Activated naive CD4-positive, alpha-beta T cell (primary cell): ENCODE measurements around the gene STX1B.
"Not testable (repeated sequence)": the region's sequence is repeated elsewhere in the genome, so short reads cannot be mapped to it uniquely, and the experiment has no call there.

Experiments
- DNase-seq, 4 experiments: peaks; one replicate each; lab custom pipeline; 2025; lab: John Stamatoyannopoulos, UW

Gene STX1B

DNA sequence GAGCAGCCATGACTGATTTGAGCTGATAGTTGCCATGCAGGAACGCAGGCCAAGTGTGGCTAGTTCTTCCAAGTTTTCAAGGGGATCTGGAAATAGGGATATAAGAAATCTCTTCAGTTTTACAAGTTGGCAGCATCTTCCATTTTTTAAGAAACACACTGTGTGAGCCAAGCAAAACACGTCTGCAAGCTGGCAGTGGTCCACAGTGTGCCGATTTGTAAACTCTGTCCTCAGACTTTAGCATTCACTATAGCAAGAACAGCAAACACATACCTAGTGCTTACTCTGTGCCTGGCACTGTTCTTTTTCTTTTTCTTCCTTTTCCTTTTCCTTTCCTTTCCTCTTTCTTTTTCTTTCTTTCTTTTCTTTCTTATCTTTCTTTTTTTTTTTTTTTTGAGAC, 58.7 kb downstream of the STX1B start:
- DNase-seq: no peak

DNA sequence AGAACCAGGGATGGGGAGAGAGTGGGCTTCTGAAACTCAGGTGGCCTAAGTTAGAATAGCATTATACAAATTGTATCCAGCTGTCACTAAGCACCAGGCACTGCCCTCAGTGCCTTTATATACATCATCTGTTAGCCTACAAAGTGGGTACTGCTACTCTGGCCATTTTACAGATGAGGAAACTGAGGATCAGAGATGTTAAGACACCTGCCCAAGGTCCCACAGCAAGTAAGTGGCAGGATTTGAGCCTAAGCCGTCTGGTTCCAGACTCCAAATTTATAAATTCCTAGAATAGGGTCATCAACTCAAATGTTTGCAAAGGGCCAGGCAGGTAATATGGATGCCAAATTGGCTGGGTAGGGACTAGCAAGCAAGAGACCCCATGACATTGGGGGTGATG, 59.2 kb downstream of the STX1B start:
- no peak for DNase-seq

DNA sequence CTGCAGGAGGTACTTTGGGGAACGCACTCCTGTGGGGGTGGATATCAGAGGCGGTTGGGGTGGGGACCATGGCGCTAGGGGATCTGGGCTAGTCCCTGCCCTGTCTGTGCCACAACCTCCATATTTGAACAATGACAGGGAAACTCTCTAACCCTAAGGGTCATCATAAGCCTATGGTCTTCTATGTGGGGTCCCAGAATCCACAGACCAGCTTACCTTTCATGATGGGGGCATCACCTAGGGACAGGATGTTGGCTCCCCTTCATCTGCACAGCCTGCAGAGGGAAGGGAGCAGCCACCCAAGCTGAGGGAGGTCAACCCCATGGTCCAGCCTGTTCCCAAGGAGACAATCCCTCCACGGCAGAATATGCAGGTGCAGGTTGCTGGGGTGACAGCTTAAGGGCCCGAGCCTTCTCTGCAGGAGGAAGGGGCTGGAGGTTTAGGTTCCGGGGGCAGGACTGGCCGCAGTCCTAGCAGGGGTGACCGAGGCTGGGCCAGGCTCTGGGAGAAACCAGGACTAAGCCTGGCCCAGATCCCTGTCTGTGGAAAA, 59.8 kb downstream of the STX1B start:
- no peak for DNase-seq

DNA sequence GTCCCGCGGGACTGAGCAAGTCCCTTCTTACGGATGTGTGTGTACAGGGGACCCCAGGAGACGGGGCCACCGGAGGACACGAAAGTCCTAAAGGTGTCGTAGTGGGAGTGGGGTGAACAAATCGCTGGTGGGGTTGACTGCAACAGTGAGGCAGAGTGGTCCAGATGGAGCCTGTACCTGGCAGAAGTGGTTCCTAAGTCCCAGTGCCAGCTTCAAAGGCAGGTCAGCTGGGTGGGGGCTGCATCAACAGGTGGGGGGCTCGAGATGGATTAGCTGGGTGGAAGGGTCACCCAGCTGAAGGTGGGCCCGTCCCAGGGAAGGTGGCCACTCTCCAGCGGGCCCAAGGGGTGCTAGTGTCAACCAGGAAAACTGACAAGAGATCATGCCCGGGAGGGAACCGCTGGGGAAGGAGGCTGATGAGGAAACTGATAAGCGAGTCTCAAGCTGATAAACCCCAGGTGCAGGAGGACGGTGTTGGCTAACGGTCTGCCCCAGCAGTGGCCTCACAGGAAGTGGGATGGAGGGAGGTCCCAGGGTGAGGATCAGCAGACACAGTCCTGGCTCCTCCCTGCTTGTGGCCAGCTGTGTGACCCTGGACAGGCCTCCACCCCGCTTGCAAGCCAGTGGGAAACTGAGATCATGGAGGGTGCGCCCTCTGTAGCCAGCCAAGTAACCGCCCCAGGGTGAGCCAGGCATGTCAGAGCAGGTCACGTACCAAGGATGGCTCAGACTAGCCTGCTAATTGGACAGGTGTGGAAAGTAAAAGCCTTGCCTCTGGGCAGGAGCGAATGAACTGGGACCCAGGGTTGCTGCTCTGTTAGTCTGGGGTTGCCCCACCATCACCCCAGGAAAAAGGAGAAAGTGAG, 60.6 kb downstream of the STX1B start:
- peak in 1 of 4 experiments; percentile 17 for DNase-seq

DNA sequence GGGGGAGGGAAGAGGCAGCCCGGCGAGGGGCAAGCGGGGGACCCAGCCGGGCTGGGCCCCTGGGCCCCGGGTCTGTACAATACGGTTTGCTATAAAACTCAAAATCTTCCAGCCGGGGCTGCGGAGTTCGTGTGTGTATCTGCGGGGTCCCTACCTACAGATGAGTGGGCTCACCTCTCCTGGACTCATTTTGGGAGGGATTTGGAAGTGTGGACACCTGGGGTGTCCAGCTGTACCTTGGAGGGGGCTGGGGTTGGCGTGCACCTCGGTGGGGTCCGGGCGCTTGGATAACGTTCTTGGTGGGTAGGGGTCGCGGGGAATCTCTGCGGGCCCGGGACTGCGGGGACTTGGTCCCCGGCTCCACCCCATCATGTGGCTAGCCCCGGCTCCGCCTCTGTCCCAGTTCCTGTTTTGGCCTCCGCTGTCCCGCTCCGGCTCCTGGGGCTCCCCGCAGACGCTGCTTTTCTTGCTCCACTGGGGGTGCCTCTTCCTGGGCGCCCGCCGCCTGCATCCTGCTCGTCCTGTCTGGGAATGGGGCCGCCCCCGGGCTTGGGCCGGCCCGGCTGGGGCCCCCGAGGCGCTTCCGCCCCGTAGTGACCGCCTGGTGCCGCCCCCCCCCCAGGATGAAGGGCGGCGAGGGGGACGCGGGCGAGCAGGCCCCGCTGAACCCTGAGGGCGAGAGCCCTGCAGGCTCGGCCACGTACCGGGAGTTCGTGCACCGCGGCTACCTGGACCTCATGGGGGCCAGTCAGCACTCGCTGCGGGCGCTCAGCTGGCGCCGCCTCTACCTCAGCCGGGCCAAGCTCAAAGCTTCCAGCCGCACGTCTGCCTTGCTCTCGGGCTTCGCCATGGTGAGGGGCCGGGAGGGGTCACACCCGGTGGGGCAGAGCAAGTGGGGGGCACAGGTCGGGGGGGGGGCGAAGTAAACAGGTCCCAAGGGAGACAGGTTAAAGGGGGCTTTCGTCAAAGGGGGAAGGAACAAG, 61.5 kb downstream of the STX1B start, which contains the start of gene ORAI3:
Gene ORAI3 (plus strand): TSS at position 402 of the 983 bp plus-strand sequence. CDS start 222 bp downstream, at position 624.
- DNase-seq: peak in 1 of 4 experiments; percentile 32

DNA sequence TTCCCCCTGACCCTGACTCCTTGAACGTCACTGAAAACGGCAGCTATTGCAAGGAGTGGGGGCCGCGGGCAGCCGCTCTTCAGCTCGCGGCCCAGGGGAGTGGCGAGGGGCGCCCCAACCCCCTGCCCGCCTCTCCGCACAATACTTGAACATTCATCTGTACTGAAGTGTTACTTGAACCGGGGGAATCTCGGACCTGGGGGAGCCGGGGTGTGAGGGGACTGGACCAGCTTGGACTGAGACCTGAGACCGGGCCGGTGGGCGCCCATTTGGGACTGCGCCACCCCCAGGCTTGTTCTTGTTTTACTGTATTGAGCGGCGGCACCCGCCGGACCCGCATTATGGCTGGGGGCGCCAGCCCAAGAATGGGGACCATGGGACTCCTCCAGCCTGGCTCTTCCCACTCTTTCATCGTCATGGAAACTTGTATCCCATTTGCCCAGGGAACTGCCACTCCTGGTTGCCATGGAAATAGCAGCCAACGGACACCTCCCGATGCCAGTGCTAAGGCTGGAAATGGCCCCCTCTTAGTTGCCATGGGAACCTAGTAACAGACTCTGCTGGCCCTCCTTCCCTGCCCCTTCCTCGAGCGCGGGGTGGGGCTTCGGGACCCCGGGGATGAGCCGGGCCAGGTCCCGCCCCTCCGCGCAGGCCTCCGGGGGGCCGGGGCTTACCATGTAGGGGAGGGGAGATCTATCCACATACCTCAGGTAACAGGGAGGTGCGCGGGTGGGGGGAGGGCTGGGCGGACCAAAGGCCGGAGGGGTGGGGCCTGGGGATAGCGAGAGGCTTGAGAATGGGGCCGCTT, 62.4 kb downstream of the STX1B start:
- no peak for DNase-seq

DNA sequence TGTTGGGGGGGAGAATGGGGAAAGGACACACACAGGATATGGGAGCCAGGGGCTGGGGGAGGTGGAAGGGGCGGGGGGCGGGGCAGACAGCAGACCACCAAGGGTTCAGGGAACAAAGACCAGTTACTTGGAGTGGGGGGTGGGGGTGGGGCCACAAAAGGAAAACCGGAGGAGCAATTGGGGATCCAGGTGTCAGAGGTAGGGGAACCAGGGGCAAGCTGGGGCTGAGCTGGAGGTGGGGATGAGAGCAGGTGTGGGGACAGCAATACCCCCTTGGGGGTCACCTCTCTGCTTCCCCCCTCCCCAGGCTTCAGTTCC, 62.9 kb downstream of the STX1B start:
- DNase-seq: no peak

DNA sequence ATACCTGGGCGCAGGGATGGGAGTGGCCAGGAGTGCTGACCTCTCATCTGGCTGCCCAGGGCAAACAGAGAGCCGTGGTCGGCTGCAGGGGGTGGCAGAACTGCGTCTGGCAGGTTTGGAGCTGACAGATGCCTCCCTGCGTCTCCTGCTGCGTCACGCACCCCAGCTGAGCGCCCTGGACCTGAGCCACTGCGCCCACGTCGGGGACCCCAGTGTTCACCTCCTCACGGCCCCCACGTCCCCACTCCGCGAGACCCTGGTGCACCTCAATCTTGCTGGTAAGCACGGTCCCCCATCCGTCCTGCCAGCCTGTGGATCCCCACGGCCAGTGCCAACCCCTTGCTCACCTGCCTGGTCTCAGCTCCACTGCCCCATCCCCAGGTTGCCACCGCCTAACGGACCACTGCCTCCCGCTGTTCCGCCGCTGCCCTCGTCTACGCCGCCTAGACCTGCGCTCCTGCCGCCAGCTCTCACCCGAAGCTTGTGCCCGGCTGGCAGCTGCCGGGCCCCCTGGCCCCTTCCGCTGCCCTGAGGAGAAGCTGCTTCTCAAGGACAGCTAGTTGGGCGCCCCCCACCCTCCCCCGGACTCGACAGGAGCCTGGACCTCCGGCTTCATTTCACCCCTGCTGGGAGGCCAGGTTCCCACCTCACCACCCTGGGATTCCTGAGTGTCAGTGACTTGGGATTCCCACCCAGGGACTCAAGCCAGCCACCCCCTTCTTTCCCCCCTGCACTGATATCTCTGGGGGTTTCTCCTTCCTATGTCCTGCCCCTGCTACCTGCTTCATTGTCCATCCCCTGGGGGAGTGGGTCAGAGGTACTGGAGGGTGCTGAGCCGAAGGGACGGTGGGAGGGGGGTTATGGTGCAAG, 63.5 kb downstream of the STX1B start:
- DNase-seq: no peak

DNA sequence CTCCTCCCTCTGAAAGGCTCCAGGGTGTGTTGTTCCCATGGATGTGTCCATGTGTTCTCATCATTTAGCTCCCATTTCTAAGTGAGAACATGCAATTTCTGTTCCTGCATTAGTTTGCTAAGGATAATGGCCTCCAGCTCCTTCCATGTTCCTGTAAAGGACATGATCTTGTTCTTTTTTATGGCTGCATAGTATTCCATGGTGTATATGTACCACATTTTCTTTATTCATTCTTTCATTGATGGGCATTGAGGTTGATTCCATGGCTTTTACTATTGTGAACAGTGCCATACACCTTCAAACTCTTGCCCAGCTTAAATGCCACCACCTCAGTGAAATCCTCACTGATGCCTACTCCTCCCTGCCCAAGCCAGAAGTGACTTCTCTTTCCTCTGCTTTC, 66.1 kb downstream of the STX1B start:
- no peak for DNase-seq

DNA sequence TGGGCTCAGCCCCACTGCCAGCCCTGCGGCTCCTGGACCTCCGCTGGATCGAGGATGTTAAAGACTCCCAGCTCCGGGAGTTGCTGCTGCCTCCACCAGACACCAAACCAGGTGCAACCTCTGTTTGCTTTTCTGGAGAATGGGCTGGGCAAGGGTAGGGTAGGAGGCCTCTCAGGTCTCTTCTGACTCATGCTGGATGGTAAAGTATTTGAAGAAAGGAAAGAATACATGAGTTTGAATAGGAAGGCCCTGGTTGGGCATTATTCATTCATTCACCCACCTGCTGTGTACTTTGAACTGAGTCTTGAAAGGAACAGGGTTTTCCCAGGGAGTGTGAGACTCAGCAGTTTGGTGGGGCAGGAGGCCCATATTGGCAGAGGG, 68.0 kb downstream of the STX1B start:
- DNase-seq: no peak

DNA sequence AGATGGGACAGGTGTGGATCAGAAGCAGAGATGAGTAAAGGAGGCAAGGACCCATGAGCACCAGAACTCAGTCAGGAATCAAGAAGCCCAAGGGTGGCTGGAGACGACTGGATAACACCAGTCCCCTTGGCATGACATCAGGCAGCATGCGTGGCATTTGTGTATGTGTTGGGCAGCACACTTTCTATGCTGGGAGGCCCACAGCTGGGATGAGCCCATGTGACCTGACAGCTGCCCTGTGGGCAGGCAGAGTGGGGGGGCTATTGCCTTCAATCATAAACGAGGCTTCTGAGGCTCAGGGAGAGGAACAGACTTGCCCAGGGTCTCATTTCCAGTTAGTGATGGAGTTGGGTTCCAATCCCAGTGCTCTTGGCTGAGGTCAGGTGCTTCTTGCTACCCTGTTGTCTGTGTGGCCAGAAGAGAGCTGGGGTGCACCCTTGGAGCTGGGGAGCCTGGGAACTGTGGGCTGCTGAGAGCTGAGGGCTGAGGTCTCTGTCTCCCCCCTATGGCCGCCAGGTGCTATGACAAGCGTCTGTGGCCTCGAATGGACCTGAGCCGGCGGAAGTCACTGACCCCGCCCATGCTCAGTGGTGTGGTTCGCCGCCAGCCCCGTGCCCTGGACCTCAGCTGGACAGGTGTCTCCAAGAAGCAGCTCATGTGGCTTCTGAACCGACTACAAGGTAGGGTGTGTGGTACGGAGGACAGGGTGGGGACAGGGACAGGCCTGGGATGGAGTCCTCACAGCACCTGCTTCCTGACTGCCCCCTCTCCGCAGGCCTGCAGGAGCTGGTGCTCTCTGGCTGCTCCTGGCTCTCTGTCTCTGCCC, 68.6 kb downstream of the STX1B start:
- peak in 3 of 4 experiments; percentile 9 to 40 (median 25) for DNase-seq

DNA sequence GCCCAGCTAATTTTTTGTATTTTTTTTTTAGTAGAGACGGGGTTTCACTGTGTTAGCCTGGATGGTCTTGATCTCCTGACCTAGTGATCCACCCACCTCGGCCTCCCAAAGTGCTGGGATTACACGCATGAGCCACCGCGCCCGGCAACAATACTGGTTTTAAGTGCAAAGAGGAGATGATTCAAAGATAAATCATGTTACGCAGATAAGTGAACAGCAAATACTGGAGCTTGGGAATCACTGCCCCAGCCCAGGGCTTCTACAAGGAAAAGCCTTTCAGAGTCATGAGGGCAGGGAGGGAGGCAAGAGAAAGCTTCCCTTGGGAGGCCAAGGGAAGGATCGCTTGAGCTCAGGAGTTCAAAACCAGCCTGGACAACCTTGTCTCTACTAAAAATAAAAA, 70.9 kb downstream of the STX1B start:
- not testable (repeated sequence) for DNase-seq
